SU-DHL-6 (cell line): Measurements from ENCODE around the gene RAB40B.

Experiments
- H2AFZ ChIP-seq: fragments of 200-600 bp; sonication (generic); 2 replicates; pipeline ENCODE4 v1.6.1; 2014; ENCODE audit warnings: low read depth, mild to moderate bottlenecking, moderate library complexity, mixed read lengths, antibody characterized with exemption, low read length; ENCODE audit not compliant: severe bottlenecking
- H3F3A ChIP-seq: fragments of 200-600 bp; shearing (Covaris generic); 2 replicates; pipeline ENCODE4 v1.6.0; 2016; ENCODE audit warnings: antibody characterized with exemption, mild to moderate bottlenecking; ENCODE audit not compliant: insufficient read depth
- H3K27ac ChIP-seq: fragments of 200-600 bp; sonication (generic); 2 replicates; pipeline ENCODE4 v1.5.1; 2016; ENCODE audit warnings: low read depth, mild to moderate bottlenecking, low read length, moderate library complexity, mixed read lengths
- H3K27me3 ChIP-seq: fragments of 200-600 bp; sonication (generic), shearing (Covaris generic); 2 replicates; pipeline ENCODE4 v1.6.0; 2014; ENCODE audit warnings: mild to moderate bottlenecking, low read length
- H3K36me3 ChIP-seq: fragments of 200-600 bp; sonication (generic); 2 replicates; pipeline ENCODE4 v1.6.1; 2014; ENCODE audit warnings: mild to moderate bottlenecking, low read length, mixed read lengths
- H3K4me2 ChIP-seq: fragments of 300-600, 200-600 bp; shearing (Covaris generic), sonication (generic); 2 replicates; pipeline ENCODE4 v1.6.0; 2014; ENCODE audit warnings: low read length, low read depth, mild to moderate bottlenecking; ENCODE audit not compliant: poor library complexity, severe bottlenecking
- H3K4me3 ChIP-seq: fragments of 200-600 bp; sonication (generic); 2 replicates; pipeline ENCODE4 v1.5.1; 2014; ENCODE audit warnings: antibody characterized with exemption, low read length, mild to moderate bottlenecking, mixed read lengths; ENCODE audit not compliant: insufficient read depth, poor library complexity, severe bottlenecking
- H3K79me2 ChIP-seq: fragments of 200-600 bp; sonication (generic); 2 replicates; pipeline ENCODE4 v1.6.1; 2014; ENCODE audit warnings: mild to moderate bottlenecking, low read length, moderate library complexity; ENCODE audit not compliant: insufficient read depth
- H3K9ac ChIP-seq: fragments of 200-600 bp; sonication (generic); 2 replicates; pipeline ENCODE4 v1.7.0; 2014; ENCODE audit warnings: mild to moderate bottlenecking, low read length
- H3K9me2 ChIP-seq: fragments of 200-600 bp; sonication (generic); replicated peaks from 2 replicates; pipeline ENCODE4 v1.6.1; 2014; ENCODE audit warnings: low read length; ENCODE audit not compliant: insufficient read depth
- H3K9me3 ChIP-seq: fragments of 200-600 bp; sonication (generic); 2 replicates; pipeline ENCODE4 v1.6.1; 2014; ENCODE audit warnings: low read length, mixed read lengths; ENCODE audit not compliant: insufficient read depth
- H4K20me1 ChIP-seq: fragments of 200-600 bp; sonication (generic); 2 replicates; pipeline ENCODE4 v1.6.1; 2014; ENCODE audit warnings: low read depth, mild to moderate bottlenecking, antibody characterized with exemption, low read length, moderate library complexity, mixed read lengths
- EZH2phosphoT487 ChIP-seq: fragments of 200-600 bp; sonication (generic), shearing (Covaris generic); conservative IDR thresholded peaks from 2 replicates; pipeline ENCODE4 v1.6.1; 2018; ENCODE audit warnings: mild to moderate bottlenecking, antibody characterized with exemption, low read length, moderate library complexity, mixed read lengths
- TF ChIP-seq, protein P1 (sequence below): fragments of 200-600 bp; sonication (generic); IDR thresholded peaks from one replicate; pipeline ENCODE4 v1.5.1; 2017; ENCODE audit warnings: antibody characterized with exemption, mild to moderate bottlenecking, low read length, moderate library complexity; ENCODE audit not compliant: insufficient read depth, poor library complexity, severe bottlenecking

The RAB40B gene

GRCh38 chr17:82709676-82710498 is 11.4 kb upstream of the RAB40B start:
- H3F3A ChIP-seq: no peaks in the 10 kb centered on the region
- no peaks in the 10 kb centered on the region for H3K9me3 ChIP-seq
- H3K9ac ChIP-seq: no peak overlapping the region
- no peaks in the 10 kb centered on the region for H3K9me2 ChIP-seq
- no peak overlapping the region for H3K27ac ChIP-seq
- H3K4me2 ChIP-seq: no peak overlapping the region
- TF ChIP-seq EZH2phosphoT487: no peak
- TF ChIP-seq, protein P1, sequence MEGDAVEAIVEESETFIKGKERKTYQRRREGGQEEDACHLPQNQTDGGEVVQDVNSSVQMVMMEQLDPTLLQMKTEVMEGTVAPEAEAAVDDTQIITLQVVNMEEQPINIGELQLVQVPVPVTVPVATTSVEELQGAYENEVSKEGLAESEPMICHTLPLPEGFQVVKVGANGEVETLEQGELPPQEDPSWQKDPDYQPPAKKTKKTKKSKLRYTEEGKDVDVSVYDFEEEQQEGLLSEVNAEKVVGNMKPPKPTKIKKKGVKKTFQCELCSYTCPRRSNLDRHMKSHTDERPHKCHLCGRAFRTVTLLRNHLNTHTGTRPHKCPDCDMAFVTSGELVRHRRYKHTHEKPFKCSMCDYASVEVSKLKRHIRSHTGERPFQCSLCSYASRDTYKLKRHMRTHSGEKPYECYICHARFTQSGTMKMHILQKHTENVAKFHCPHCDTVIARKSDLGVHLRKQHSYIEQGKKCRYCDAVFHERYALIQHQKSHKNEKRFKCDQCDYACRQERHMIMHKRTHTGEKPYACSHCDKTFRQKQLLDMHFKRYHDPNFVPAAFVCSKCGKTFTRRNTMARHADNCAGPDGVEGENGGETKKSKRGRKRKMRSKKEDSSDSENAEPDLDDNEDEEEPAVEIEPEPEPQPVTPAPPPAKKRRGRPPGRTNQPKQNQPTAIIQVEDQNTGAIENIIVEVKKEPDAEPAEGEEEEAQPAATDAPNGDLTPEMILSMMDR: no peak
- no peaks in the 10 kb centered on the region for H3K36me3 ChIP-seq
- no peaks in the 10 kb centered on the region for H3K27me3 ChIP-seq
- no peak overlapping the region for H3K4me3 ChIP-seq
- H4K20me1 ChIP-seq: no peaks in the 10 kb centered on the region
- H2AFZ ChIP-seq: no peak overlapping the region
- H3K79me2 ChIP-seq: no peaks in the 10 kb centered on the region

DNA sequence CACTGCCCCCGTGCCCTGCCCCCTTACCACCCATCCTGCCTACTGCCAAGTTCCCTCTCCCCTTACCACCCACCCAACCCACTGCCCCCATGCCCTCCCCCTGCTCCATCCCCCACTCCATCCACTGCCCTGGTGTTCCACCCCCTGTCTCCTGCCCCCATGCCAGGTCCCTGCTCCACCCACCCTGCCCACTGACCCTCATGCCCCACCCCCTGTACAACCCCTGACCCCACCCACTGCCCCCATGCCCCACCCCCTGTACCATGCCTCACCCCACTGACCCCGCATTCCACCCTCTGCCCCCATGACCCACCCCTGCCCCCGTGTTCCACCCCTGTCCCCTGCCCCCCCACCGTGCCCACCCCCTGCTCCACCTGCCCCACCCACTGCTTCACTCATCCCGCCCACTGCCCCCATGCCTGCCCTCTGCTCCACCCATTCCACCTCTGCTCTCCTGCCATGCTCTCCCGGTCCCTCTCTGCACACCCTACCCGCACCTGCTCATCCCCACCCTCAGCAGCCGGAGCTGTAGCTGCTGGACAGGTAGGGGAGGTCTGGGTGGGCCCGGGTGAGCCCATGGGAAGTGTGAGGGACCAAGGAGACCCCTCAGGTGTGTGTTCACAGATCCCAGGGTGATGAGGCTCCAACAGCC is 10.7 kb upstream of the RAB40B start:
- H4K20me1 ChIP-seq: no peaks in the 10 kb centered on the region

GRCh38 chr17:82705756-82706155 is 7.3 kb upstream of the RAB40B start:
- Histone ChIP-seq H3K9me2 (no peaks in the 10 kb centered on the region), H2AFZ (no peak overlapping the region), H3K9ac (no peak overlapping the region), H3K27me3 (no peaks in the 10 kb centered on the region), H3K79me2 (no peaks in the 10 kb centered on the region), H4K20me1 (no peaks in the 10 kb centered on the region), H3K4me2 (no peak overlapping the region), H3K4me3 (no peak overlapping the region), H3K27ac (no peak overlapping the region), H3K36me3 (no peaks in the 10 kb centered on the region), H3F3A (no peaks in the 10 kb centered on the region), H3K9me3 (no peaks in the 10 kb centered on the region)
- TF ChIP-seq, protein P1: no peak
- no peak for TF ChIP-seq EZH2phosphoT487

More for the DNA sequence above, 10.7 kb upstream of the RAB40B start:
- Histone ChIP-seq H3K4me3 (no peak overlapping the region), H3F3A (no peaks in the 10 kb centered on the region), H3K9me3 (no peaks in the 10 kb centered on the region), H3K36me3 (no peaks in the 10 kb centered on the region), H3K79me2 (no peaks in the 10 kb centered on the region), H3K4me2 (no peak overlapping the region), H3K9me2 (no peaks in the 10 kb centered on the region), H3K27me3 (no peaks in the 10 kb centered on the region), H2AFZ (no peak overlapping the region), H3K27ac (no peak overlapping the region), H3K9ac (no peak overlapping the region)
- TF ChIP-seq, protein P1: no peak
- no peak for TF ChIP-seq EZH2phosphoT487
